Fibroblast of skin of right quadriceps (primary cell): ENCODE measurements around the gene RHOC.
A peak's percentile ranks its signal among the peaks of the same experiment; 100 is the strongest.

Source experiments
- DNase-seq: peaks from one replicate; pipeline ENCODE4 v3.0.0-alpha.2; 2013

RHOC gene

DNA sequence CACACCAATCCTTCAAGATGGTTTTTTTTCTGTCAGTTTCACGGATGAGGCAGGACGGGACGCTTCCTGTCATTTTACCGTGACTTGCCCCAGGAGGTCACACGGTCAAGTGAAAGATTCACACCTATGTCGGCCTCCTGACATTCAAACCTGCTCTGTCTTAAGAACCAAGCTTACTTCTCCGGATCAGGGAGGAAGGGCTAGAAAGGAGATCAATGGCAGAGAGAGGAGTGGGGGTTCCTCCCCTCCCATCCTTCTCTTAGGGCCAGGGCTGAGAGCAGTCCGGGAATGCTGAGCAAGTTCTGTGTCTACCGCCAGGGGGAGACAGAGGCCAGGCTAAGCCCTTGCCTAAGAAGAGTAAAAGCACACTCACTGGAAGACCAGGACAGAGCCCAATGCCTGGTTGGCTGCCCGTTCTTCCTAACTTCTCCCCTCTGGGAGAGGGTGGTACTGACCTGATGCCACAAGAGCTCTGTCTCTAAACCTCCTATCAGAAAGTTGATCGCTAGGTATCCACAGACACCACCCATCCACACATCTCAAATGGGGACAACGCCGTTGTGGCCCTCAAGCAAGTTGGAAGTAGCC lies 9.3 kb upstream of the RHOC start:
- peak; percentile 85 for DNase-seq

DNA sequence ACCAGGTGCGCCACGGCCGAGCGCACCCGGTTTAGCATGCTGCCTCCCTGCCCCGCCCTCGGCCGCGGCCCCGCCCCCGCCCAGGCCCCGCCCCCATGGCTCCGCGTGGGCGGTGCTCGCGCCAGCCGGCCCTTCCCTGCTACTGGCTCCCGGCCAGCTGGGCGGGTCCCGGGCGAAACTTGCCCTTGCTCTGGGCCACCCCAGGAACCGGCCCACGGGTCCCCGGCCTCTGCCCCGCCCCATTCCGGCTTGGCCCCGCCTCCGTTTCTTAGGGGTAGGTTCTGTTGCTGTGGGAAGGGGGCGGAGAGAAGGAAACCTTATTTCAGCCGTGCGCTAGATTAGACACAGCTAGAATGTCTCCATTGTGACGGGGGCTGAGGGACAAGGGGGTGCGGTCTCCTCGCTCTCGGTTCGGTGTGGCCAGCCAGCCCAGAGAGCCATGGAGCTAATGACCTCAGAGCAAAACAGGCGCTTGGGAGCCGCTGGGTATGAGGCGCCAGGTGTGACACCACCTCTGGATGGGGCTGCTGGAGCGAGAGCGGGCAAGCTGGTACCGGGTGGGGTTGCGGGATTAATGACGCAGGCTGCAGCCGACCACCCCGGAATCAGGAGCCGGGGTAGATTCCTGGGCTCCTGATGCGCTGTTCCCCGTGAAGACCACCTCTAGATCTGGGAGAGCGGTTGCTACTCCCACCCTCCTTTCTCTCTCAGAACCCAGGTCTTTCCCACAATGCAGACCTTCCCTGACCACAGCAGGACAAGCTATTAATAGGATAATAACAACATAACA lies 8.5 kb upstream of the RHOC start, which contains the start of gene PPM1J:
Gene PPM1J, minus strand, starts transcription at position 69 of the 790 bp plus-strand sequence. Its CDS starts 31 bp downstream, at position 38.
- DNase-seq = peak; percentile 90

GRCh38 chr1:112714313-112715263 lies 7.7 kb upstream of the RHOC start:
- no peak for DNase-seq

GRCh38 chr1:112713466-112714312 lies 6.8 kb upstream of the RHOC start:
- no peak for DNase-seq

- DNase-seq = no peak
These were observed 5.8 kb upstream of the RHOC start for GRCh38 chr1:112712701-112713128.

DNA sequence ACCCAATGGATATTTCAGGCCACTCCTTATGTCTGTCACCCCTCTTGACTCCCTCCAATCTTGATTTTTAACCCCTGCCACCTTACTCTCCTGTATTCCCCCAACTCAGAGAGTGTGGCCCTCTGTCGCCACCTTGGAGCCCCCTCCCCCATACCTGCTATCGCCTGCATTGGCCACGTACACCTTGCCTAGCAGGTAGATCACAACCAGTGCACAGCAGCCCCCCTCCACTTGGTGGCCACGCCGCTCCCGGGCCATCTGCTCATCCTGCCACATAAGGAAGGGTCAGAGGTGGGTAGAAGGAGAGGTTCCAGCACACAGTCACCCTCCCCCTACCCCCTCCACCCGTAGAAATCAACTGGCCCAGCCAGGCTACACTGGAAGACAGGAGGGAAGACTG lies 5.3 kb upstream of the RHOC start:
- DNase-seq = no peak

GRCh38 chr1:112711670-112712069 lies 4.7 kb upstream of the RHOC start:
- DNase-seq = no peak

DNA sequence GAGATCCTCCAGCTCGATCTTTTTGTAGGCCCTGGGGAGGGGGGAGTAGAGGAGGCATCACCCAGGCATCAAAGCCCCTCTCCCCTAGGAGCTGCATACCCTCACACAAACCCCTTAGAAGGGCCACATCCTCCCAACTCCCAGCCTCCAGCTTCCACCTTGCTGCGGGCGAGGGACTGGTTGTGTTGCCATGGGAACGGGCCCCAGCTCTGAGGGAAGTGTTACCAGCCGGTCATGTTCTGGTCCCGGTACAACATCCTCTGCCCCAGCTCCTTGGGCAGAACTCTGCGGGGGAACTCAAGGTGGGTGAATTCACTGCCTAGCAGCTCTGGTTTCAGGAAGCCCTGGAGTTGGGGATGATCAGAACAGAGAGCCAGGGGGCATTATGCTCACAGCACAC lies 4.1 kb upstream of the RHOC start:
- DNase-seq = no peak

DNA sequence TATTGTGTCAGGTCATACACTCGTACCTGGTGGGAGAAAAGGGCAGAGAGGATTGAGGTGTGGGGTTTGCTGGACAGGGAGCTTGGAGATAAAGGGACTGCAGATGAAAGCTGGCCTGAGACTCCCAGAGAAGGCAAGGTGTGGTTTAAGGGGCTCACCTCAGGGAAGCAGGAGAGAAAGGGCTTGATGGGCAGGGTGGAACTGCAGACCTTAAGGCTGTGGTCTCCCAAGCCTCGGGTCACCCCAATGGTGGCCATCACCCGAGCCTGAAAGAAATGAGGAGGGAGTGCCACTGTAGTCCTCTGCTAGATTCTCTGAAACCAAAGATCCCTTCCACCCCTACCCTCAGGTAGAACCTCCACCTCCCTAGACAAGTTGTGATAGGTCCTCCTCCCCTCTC lies 3.7 kb upstream of the RHOC start:
- no peak for DNase-seq

GRCh38 chr1:112710159-112710558 lies 3.2 kb upstream of the RHOC start:
- no peak for DNase-seq

GRCh38 chr1:112708489-112708888 lies 1.6 kb upstream of the RHOC start:
- no peak for DNase-seq

GRCh38 chr1:112708002-112708448 lies 1.1 kb upstream of the RHOC start:
- no peak for DNase-seq

GRCh38 chr1:112707221-112708001 lies 484 bp upstream of the RHOC start:
- peak; percentile 84 for DNase-seq

DNA sequence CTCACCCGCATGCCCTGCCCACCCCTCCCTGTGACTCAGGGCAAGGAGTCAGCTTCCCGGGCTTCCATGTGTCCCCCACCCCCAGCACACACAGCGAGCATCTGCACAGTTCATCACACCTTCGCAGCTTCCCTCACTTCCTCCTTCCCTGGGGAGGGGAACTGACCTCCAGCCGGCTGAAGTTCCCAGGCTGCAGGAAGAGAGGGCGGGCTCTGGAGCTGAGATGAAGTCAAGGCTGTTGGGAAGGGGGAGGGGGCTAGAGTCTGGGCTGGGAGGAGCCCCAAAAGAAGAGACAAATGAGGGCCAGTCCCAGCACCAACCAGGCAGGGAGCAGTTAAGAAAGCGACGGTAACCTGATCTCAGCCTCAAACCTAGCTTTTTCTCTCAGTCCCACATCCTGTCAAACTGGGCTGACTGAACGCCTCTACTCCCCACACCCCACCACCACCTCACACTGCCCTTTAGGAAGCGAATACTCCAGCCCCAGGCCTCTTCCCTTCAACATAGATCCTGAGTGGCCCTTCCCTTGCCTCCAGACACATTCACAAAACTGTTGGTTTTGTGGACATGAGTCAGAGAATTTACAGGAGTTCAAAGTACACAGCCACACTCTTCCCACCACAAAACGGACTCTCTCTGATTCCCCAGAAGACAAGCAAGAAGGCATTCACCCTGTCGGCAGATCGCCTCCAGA lies 1.8 kb downstream of the RHOC start:
- DNase-seq = peak; percentile 98

GRCh38 chr1:112704391-112704933 lies 2.5 kb downstream of the RHOC start:
- no peak for DNase-seq

- DNase-seq = no peak
These were observed 3.2 kb downstream of the RHOC start for GRCh38 chr1:112703706-112704105.

DNA sequence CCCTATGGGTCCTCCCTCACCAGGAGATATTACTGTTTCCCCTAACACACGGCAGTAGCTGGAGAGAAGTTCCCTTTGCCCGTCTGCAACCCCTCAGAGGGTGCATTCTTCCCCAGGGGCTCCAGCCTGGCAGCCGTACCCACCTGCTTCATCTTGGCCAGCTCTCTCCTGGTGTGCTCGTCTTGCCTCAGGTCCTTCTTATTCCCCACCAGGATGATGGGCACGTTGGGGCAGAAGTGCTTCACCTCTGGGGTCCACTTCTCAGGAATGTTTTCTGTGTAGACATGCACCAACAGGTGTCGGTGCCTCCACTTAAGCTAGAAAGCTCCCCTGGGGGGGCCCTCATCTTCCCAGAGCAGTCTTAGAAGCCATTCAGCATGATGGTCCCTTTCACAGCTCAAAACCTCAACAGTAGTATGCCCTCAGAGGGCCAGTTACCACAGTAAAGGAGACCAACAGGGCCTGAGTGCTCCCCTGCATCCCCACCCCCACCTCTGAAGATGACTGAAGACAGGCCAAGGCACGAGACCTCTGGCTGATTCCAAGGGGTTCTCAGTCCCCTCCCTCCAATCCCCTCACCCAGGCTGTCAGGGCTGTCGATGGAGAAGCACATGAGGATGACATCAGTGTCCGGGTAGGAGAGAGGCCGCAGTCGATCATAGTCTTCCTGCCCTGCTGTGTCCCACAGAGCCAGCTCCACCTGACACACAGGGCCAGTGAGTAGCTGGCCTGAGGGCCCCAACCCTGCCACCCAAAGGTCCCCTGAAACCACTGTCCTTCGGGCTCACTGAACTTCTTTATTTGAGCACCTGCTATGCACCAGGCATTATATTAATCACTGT lies 4.3 kb downstream of the RHOC start:
- no peak for DNase-seq

DNA sequence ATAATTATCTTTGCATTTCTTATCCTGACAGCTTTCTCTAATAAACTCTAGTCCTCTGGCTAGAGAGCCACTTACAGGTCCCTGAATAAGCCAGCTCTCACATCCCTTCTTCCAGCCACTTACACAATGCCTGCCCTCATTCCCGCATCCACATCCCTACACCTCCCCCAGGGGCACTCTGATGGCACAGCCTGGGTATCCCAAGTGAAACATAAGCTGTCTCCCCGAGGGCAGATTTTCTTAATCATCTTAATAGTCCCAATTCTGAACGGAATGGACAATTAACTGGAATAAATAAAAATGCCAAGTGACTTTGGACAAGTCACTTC lies 4.9 kb downstream of the RHOC start:
- DNase-seq = no peak

GRCh38 chr1:112701227-112702066 lies 5.5 kb downstream of the RHOC start:
- no peak for DNase-seq
